D721Med (cell line): ENCODE data around the gene GDF7.

Experiments used
- DNase-seq: peaks from one replicate; pipeline ENCODE4 v3.0.0; 2011; ENCODE audit warnings: low spot score; ENCODE audit not compliant: insufficient read length
- FAIRE-seq: peaks from 2 replicates; lab custom pipeline; 2011; peaks lifted over from hg19 to GRCh38; lab: Jason Lieb, UNC
- TF ChIP-seq, protein P1 (sequence below): IDR thresholded peaks from 2 replicates; pipeline ENCODE4 v1.5.1; 2012; ENCODE audit warnings: mild to moderate bottlenecking, control low read depth; ENCODE audit not compliant: insufficient read depth; ENCODE audit errors: missing control alignments

Gene GDF7

DNA sequence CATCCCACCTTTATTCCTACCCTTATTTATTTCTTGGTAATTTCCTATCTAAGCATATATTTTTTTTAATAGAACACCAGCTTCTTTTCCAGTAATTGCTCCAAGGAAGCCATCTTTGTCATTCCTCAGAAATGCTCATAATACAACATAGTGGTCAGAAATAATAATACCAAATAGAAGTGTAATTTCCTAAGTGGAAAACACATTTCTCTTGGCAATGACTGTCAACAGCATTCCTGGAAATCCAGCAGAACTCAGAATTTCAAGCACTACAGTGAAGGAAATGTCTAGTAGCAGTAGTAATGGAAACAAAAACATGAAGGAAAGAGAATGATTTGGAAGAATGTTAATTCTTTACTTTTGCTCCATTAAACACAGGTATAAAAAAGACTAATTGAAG, 56.6 kb downstream of the GDF7 start:
- no peak for FAIRE-seq
- TF ChIP-seq, protein P1, sequence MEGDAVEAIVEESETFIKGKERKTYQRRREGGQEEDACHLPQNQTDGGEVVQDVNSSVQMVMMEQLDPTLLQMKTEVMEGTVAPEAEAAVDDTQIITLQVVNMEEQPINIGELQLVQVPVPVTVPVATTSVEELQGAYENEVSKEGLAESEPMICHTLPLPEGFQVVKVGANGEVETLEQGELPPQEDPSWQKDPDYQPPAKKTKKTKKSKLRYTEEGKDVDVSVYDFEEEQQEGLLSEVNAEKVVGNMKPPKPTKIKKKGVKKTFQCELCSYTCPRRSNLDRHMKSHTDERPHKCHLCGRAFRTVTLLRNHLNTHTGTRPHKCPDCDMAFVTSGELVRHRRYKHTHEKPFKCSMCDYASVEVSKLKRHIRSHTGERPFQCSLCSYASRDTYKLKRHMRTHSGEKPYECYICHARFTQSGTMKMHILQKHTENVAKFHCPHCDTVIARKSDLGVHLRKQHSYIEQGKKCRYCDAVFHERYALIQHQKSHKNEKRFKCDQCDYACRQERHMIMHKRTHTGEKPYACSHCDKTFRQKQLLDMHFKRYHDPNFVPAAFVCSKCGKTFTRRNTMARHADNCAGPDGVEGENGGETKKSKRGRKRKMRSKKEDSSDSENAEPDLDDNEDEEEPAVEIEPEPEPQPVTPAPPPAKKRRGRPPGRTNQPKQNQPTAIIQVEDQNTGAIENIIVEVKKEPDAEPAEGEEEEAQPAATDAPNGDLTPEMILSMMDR = no peak
- no peak for DNase-seq

DNA sequence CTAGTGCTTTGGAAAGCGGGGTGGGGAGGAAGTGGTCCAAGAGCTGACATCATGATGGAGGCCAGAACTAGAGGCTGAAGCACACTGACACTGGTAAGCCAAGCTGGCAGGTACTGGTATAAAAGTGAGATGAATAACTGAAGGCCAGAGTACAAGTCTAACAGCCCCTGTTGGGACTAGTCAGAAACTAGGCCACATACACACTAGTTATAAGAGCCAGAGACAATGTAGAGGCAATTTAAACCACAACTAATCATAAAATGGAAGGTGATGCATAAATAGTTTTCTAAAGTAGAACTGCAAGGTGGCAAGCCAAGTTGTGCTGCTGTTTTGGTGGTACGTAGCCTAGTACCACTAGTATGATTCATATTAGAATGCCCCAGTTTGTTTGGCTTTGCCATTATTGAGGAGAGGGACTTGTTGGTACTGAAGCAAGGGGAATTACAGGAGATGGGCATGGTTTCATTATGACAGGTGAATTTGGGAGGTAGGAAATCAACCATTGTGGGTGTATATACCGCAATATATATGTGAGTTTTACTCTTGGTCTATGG, 57.6 kb downstream of the GDF7 start:
- DNase-seq = no peak
- no peak for FAIRE-seq
- TF ChIP-seq, protein P1 = no peak

GRCh38 chr2:20725782-20726181, 58.8 kb downstream of the GDF7 start:
- TF ChIP-seq, protein P1 = no peak
- FAIRE-seq (no peak), DNase-seq (no peak)

DNA sequence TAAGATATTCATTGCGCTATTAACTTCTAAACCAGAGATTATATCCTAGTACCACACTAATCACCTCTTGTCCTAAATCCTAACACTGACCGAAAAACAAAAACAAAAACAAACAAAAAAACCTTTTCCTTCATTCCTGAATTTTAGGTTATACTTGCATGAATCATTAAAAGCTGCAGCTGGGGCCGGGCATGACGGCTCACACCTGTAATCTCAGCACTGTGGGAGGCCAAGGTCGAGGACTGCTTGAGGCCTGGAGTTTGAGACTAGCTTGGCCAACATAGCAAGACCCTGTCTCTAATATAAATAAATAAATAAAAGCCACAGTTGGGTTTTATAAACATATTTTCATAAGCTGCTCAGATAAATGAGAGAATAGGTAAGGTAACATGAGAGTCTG, 60.0 kb downstream of the GDF7 start:
- DNase-seq = no peak
- FAIRE-seq = no peak
- TF ChIP-seq, protein P1 = no peak

GRCh38 chr2:20728114-20728758, 61.3 kb downstream of the GDF7 start:
- DNase-seq = no peak
- FAIRE-seq = no peak
- TF ChIP-seq, protein P1 = no peak
